CD4-positive, alpha-beta T cell treated with Interleukin-4 for 1 hour (primary cell): ENCODE data around the gene SLC12A5.
"Not testable (repeated sequence)": the region's sequence is repeated elsewhere in the genome, so short reads cannot be mapped to it uniquely, and the experiment has no call there.

Source experiments
- DNase-seq, 2 donors: peaks; one replicate each; pipeline ENCODE4 v3.0.0-alpha.2; 2020 to 2022

Gene SLC12A5

GRCh38 chr20:46028772-46029371 is at the start of gene SLC12A5:
Gene SLC12A5 (plus strand): TSS chr20:46029215. CDS start chr20:46029345, 130 bp downstream.
- DNase-seq, result no peak

- DNase-seq, result no peak
Observed at GRCh38 chr20:45981261-45981660, 47.8 kb upstream of the SLC12A5 start.

- no peak for DNase-seq
Observed at GRCh38 chr20:45983279-45983743, 45.7 kb upstream of the SLC12A5 start.

- no peak for DNase-seq
Observed at GRCh38 chr20:45985573-45985972, 43.4 kb upstream of the SLC12A5 start.

- DNase-seq, result peak; percentile 74 to 76
Observed at GRCh38 chr20:45987108-45987780, 41.8 kb upstream of the SLC12A5 start.

- DNase-seq, result not testable (repeated sequence)
Observed at GRCh38 chr20:45988830-45989229, 40.2 kb upstream of the SLC12A5 start.

GRCh38 chr20:45991616-45992015 is 37.4 kb upstream of the SLC12A5 start:
- DNase-seq, result no peak

GRCh38 chr20:45993197-45993951 is 35.6 kb upstream of the SLC12A5 start:
- peak in 1 of 2 donors; percentile 37 for DNase-seq

- DNase-seq, result no peak
Observed at GRCh38 chr20:45994761-45995493, 34.1 kb upstream of the SLC12A5 start.

GRCh38 chr20:45995495-45996097 is 33.4 kb upstream of the SLC12A5 start:
- DNase-seq, result not testable (repeated sequence)

- DNase-seq, result no peak
Observed at GRCh38 chr20:45997187-45997586, 31.8 kb upstream of the SLC12A5 start.

GRCh38 chr20:45998337-45998736 is 30.7 kb upstream of the SLC12A5 start:
- DNase-seq, result peak in 1 of 2 donors; percentile 67

GRCh38 chr20:45998761-45999160 is 30.3 kb upstream of the SLC12A5 start:
- DNase-seq, result peak; percentile 31 to 56

- DNase-seq, result no peak
Observed at GRCh38 chr20:45999557-46000261, 29.3 kb upstream of the SLC12A5 start.

- no peak for DNase-seq
Observed at GRCh38 chr20:46000262-46000996, 28.6 kb upstream of the SLC12A5 start.

- no peak for DNase-seq
Observed at GRCh38 chr20:46001498-46001897, 27.5 kb upstream of the SLC12A5 start.

- DNase-seq, result no peak
Observed at GRCh38 chr20:46002008-46002407, 27.0 kb upstream of the SLC12A5 start.

- DNase-seq, result peak in 1 of 2 donors; percentile 30
Observed at GRCh38 chr20:46004187-46004586, 24.8 kb upstream of the SLC12A5 start.

GRCh38 chr20:46004889-46005473 is 24.0 kb upstream of the SLC12A5 start:
- DNase-seq, result peak; percentile 63 to 70

- no peak for DNase-seq
Observed at GRCh38 chr20:46006022-46006705, 22.9 kb upstream of the SLC12A5 start.
